Fibroblast of skin of back (primary cell): ENCODE data around the gene NOS1AP.
"Not testable (repeated sequence)": the region's sequence is repeated elsewhere in the genome, so short reads cannot be mapped to it uniquely, and the experiment has no call there.

Experiments
- DNase-seq: peaks from one replicate; pipeline ENCODE4 v3.0.0-alpha.2; 2013

Gene NOS1AP

GRCh38 chr1:162197041-162197531 is 127.6 kb downstream of the NOS1AP start:
- DNase-seq, result no peak

DNA sequence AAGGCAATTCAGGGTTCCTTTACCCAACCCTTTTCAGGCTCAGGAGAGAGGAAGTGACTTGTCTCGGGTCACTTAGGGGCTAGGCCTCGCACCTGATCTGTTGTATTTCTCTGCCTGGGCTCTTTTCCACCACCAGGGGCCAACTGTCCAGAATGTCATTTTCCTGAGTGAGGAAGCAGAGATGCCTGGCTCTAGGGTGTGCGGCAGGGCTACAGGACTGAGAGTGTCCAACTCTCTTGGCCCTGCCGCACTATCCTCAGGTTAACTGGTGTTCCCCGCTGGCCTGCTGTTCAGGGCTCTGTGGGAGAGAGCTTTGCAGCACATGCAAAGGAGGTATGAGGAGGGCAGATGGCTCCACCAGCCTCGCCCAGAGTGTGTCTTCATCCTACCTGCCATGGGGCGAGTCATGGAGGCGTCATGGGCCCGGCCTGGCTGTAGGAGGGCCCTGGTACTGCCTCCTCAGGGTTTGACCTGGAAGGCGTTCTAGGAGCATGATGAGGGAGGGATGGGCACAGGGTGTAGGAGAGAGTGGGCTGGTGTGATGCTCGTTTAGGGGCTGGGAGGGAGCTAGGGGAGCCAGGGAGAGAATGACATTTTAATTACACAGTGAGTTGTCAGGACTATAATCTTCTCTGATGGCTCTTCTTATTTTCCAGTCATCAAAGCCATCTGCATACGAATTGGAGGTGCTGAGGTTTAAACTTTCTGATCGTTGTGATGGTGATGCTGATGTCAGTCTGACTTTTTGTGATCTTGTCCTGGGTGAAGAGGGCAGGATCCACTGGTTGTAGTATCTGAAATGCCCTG is 128.3 kb downstream of the NOS1AP start:
- DNase-seq, result no peak

GRCh38 chr1:162200096-162200847 is 130.8 kb downstream of the NOS1AP start:
- DNase-seq, result no peak

- not testable (repeated sequence) for DNase-seq
Observed at GRCh38 chr1:162201062-162201461, 131.6 kb downstream of the NOS1AP start.

- no peak for DNase-seq
Observed at GRCh38 chr1:162204129-162204822, 134.8 kb downstream of the NOS1AP start.

DNA sequence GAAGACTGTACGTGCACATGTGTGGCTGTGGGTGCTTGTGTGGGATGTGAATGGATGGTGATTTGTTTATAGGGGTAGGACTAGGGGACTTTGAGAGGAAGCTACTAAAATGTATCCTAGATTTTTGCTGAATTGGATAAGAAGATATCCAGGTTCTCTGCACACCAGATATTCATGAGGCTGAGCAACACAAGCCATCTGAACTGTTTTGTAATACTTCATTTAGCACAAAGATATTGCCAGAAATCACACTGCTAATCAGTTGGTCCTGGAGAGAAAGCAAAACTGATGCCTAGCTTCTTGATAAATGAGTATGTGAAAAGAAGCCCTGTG is 135.3 kb downstream of the NOS1AP start:
- no peak for DNase-seq

DNA sequence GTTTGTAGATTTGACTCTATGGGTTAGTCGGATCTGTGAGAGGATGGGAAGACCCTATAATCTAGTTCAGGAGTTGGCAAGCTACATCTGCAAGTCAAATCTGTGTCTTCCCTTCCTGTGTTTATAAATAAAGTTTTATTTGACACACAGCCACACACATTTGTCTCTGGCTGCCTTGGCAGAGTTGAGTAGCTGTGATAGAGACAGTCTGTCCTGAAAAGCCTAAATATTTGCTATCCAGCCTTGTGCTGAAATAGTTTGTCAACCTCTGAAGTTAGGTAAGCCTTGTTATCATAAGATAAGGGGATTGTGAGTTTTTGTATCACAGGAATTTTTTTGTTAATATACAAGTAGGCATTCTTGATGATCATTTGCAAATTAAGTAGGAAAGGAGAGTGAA is 136.8 kb downstream of the NOS1AP start:
- no peak for DNase-seq

GRCh38 chr1:162206749-162207635 is 137.5 kb downstream of the NOS1AP start:
- DNase-seq, result no peak

DNA sequence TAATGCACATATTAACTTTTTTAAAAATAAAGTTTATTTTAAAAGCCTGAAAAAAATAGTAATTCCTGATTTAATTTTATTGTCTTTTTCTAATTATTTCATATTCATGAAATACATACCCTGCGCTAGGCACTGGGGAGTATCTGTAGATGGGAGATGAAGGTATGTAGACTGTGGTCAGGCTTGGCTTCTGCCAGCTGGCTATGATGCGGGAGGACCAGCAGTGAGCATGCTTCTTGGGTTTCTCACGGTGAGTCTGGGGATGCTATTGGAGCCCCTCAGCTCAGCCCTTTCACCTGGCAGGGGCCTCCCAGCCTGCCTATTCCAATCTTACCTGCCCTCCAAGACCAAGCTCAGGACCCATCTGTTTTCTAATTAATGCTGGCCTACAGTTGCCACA is 138.4 kb downstream of the NOS1AP start:
- DNase-seq, result no peak

DNA sequence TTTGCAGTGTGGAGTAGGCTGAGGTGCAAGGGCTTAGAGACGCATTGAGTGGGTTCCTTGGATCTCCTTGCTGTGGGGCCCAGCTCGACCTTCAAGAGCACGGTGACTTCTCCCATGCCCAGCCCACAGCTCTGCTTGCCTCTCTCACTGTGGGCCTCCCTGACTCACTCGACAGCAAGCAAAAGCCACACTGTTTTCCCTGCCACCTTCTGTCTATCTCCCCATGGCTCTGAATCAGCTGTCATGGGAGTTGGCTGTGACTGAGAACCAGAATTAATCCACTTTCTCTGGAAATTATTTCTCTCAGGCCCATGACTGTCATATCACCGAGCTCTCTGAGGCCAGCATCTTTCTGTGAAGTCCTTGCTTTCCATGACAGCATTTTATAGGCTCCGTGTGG is 140.7 kb downstream of the NOS1AP start:
- DNase-seq, result no peak

DNA sequence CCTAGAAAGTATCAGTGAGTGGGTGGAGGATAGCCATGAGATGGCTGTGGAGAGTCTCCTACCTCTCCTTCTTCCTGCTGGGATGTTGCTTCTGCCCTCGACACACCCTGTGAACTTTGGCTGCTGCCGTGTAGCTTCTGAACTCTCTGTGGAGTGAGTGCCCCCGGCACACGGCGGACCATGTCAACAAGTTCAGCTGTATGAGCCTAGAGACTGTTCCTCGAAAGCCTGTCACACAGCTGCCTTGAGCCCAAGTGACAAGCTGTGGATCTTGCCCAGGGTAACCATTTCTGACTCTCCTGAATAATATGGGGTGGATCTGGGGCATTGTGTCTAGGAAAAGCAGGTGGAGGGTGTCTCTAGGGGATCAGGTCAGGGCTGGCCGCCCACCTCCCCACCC is 143.2 kb downstream of the NOS1AP start:
- no peak for DNase-seq

GRCh38 chr1:162213281-162213912 is 143.9 kb downstream of the NOS1AP start:
- DNase-seq, result no peak

- no peak for DNase-seq
Observed at GRCh38 chr1:162214202-162214601, 144.7 kb downstream of the NOS1AP start.

GRCh38 chr1:162215902-162216301 is 146.4 kb downstream of the NOS1AP start:
- no peak for DNase-seq

- DNase-seq, result no peak
Observed at GRCh38 chr1:162216604-162217003, 147.1 kb downstream of the NOS1AP start.

DNA sequence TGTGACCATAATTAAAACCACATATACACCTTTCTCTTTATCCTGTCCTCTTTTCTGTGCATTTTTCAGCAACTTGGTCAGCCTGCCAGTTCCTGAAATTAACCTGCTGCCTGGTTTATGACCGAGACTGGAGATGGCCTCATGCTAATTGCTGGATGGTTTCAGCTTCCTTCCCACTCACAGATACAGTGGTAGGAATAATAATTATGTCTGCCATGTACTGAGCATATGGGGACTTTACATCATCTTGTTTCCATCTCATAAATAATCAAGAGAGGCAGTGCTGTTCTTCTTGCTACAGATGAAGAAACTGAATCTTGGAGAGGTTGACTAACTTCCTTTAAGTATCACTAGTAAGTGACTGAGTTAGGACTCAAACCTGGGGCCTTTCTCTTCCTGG is 148.2 kb downstream of the NOS1AP start:
- no peak for DNase-seq

GRCh38 chr1:162218546-162218945 is 149.1 kb downstream of the NOS1AP start:
- no peak for DNase-seq

- no peak for DNase-seq
Observed at GRCh38 chr1:162218975-162219374, 149.5 kb downstream of the NOS1AP start.

- no peak for DNase-seq
Observed at GRCh38 chr1:162219461-162219860, 150.0 kb downstream of the NOS1AP start.

DNA sequence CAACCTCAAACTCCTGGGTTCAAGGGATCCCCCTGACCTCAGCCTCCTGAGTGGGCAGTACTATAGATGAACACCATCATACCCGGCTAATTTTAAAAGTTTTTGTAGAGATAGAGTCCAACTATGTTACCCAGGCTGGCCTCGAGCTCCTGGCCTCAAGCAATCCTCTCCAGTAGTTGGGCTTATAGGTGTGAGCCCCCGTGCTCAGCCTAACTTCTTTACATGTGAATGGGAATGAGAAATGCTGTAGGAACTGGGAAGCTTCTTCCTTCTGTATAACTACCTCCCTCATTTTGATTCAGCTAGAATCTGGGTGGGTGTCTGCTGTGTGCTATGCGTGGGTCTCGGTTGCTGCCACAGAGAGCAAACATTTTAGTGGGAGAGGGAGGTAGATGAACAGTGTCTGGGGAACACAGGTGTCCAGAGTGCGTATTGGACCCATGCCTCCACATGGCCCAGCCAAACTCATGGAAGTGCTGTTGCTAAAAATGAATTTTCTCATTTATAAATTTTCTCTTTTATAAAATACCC is 150.6 kb downstream of the NOS1AP start:
- no peak for DNase-seq

DNA sequence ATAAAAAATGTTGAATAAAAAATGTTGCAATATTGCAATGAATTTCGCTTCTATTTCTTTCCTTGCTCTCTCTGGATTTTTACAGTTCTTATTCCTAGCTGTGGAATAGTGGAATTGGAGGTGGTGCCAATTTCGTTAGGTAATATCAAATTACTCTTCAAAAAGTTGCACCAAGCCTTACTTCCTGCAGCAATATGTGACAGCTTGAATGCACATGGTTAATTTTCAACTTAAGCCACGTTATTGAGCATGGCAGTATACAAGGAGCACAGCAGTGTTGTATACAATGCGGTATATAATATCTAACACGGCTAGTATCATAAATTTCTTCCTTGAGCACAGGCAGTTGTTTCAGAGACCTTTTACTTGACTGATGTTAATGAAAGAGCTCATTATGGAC is 152.5 kb downstream of the NOS1AP start:
- no peak for DNase-seq

GRCh38 chr1:162222730-162223129 is 153.2 kb downstream of the NOS1AP start:
- no peak for DNase-seq
